Stimulated activated CD8-positive, alpha-beta memory T cell treated with anti-CD3 and anti-CD28 coated beads, Interleukin-4, amount 100 ng/mL, for 48 hours (primary cell): Measurements from ENCODE around the gene ERGIC3.

Experiments used
- DNase-seq: peaks from one replicate; pipeline ENCODE4 v3.0.0-alpha.2; 2020

The ERGIC3 gene

GRCh38 chr20:35562541-35563110 lies 20.7 kb downstream of the ERGIC3 start:
- no peak for DNase-seq

GRCh38 chr20:35563834-35564233 lies 22.0 kb downstream of the ERGIC3 start:
- DNase-seq = no peak

GRCh38 chr20:35564905-35565304 lies 23.0 kb downstream of the ERGIC3 start:
- DNase-seq = no peak

GRCh38 chr20:35568645-35569044 lies 26.8 kb downstream of the ERGIC3 start:
- DNase-seq = no peak

GRCh38 chr20:35571555-35571954 lies 29.7 kb downstream of the ERGIC3 start:
- no peak for DNase-seq

GRCh38 chr20:35572838-35573237 lies 31.0 kb downstream of the ERGIC3 start:
- DNase-seq = no peak

GRCh38 chr20:35575958-35576357 lies 34.1 kb downstream of the ERGIC3 start:
- no peak for DNase-seq

- no peak for DNase-seq
These were observed 34.9 kb downstream of the ERGIC3 start for GRCh38 chr20:35576816-35577215.

GRCh38 chr20:35578469-35578868 lies 36.6 kb downstream of the ERGIC3 start:
- DNase-seq = no peak

GRCh38 chr20:35579196-35579595 lies 37.3 kb downstream of the ERGIC3 start:
- no peak for DNase-seq

- DNase-seq = no peak
These were observed 40.3 kb downstream of the ERGIC3 start for GRCh38 chr20:35582131-35582530.

GRCh38 chr20:35582741-35583404 lies 41.0 kb downstream of the ERGIC3 start:
- DNase-seq = no peak

GRCh38 chr20:35583636-35584560 lies 42.0 kb downstream of the ERGIC3 start:
- no peak for DNase-seq

- no peak for DNase-seq
These were observed 45.0 kb downstream of the ERGIC3 start for GRCh38 chr20:35586751-35587425.

GRCh38 chr20:35587436-35587835 lies 45.6 kb downstream of the ERGIC3 start:
- no peak for DNase-seq

- DNase-seq = no peak
These were observed 46.5 kb downstream of the ERGIC3 start for GRCh38 chr20:35588397-35588796.

- no peak for DNase-seq
These were observed 50.6 kb downstream of the ERGIC3 start for GRCh38 chr20:35592339-35592974.

GRCh38 chr20:35595456-35595855 lies 53.6 kb downstream of the ERGIC3 start:
- no peak for DNase-seq

- no peak for DNase-seq
These were observed 54.0 kb downstream of the ERGIC3 start for GRCh38 chr20:35595901-35596300.

GRCh38 chr20:35597186-35597585 lies 55.3 kb downstream of the ERGIC3 start:
- no peak for DNase-seq

- no peak for DNase-seq
These were observed 56.6 kb downstream of the ERGIC3 start for GRCh38 chr20:35598476-35598875.

- no peak for DNase-seq
These were observed 57.3 kb downstream of the ERGIC3 start for GRCh38 chr20:35598899-35599775.
